ENCODE data around the gene ALDH3B1.
A peak's percentile ranks its signal among the peaks of the same experiment; 100 is the strongest.

Gene ALDH3B1

DNA sequence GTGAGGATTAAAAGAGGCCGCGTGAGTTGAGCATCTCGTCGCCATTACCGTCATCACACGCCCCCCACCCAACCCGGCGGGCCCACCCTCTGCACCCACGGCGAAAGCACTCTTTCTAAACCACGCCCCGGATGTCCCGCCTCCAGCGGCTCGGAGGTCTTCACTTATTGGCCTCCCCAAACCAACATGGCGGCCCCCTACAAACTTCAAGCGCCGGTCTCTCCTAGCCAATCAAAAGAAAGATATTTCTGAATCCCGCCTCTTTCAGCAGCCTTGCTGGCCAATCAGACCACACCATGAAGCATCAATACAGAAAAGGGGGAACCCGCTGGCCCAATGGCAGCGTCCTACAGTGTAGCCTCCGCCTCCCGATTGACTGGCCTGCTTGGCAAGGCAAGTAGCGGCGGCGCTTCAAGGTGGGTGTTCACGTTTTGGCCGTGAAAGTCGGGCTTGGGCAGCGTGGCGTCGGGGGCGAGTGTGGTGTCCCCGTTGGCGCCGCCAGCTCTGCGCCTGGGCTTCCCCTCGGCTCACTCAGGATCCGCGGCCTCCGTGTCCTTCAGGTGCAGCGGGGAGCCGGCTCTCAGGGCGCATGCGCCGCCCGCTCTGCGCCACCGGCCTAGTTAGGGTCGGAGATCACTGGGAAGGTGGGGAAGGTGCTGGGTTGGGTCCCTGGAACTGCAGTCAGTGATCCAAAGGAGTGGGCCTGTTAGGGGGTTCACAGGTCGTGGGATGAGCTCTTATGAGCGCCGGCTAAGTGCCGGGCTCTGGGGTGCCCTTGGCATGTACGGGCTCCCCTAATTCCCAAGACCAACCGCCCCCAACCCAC, 20.4 kb downstream of the ALDH3B1 start, which contains the start of gene NDUFS8:
NDUFS8 (plus strand) TSS at position 364 of the 826 bp plus-strand sequence. CDS start 1,471 bp downstream, outside the sequence.
- peak; percentile 95 for FAIRE-seq

DNA sequence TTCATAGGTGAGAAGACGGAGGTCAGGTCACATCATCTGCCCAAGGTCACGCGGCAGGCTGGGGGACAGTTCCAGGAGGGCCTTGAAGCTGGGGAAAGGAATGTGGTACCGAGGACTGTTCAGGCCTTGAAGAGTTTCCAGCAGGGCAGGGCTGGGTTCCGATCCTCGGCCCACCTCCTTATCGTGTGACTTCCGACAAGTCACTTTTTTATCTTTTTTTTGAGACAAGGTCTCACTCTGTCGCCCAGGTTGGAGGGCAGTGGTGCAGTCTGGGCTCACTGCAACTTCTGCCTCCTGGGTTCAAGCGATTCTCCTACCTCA, 21.0 kb downstream of the ALDH3B1 start:
- DNase-seq (ENCODE audit: low spot score), result no peak
- no peak for FAIRE-seq

More for the DNA sequence above, 20.4 kb downstream of the ALDH3B1 start, which contains the start of gene NDUFS8:
- DNase-seq (ENCODE audit: low spot score), result peak; percentile 98

DNA sequence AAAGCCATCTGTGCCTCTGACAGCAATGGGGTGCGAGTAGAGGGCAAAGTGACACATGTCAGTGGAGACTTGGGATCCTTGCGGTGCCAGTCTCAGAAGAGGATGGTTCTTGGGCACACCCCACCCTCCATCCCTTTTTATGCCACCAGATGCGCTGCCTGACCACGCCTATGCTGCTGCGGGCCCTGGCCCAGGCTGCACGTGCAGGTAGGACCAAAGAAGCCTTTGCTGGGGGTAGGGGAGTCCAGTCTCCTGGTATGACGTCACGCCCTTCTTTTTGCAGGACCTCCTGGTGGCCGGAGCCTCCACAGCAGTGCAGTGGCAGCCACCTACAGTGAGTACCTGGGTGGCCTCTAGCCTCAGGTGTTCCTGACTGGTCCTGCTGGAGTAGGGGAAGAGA, 21.9 kb downstream of the ALDH3B1 start:
- DNase-seq (ENCODE audit: low spot score), result no peak
- FAIRE-seq, result no peak

DNA sequence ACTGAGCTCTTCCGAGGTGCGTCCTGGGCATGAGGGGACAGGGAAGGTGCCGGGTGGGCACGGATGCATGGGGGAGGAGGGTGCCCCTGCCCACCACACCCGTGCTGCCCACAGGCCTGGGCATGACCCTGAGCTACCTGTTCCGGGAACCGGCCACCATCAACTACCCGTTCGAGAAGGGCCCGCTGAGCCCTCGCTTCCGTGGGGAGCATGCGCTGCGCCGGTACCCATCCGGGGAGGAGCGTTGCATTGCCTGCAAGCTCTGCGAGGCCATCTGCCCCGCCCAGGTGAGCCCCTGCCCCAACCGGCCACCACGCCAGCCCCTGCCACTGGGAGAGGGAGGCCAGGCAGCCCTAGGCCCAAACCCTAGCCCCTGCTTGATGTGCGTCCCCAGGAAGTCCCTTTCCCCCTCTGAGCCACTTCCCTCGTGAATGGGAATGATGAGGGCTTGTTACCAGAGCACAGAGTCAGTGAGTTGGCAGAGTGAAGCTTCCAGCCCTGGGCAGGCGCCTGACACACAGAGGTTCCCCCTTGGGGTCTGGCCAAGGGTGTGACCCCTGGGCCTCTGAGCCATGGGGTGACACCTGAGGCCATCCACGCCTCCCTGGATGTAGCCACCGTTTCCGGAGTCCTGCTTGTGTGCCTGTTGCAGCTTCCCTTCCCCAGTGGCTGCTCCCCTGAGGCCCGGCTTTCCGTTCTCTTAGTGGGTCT, 23.0 kb downstream of the ALDH3B1 start:
- DNase-seq (ENCODE audit: low spot score) (no peak), FAIRE-seq (no peak)

DNA sequence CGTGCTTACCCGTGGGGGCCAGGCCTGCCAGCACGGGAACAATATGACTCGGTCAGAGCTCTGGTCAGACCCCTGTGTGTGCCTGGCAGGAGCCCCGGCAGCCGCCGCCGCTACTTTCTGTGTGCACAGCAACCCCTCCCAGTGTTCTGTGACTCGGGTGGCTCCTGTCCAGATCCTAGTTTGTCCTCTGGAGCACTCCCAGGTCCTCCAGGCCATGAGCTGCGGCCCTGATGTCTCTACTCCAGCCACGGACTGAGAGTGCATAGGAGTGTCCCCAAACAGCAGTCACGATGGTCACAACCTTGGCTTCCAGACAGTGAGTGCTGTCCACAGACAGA, 23.6 kb downstream of the ALDH3B1 start:
- FAIRE-seq (no peak), DNase-seq (ENCODE audit: low spot score) (no peak)

DNA sequence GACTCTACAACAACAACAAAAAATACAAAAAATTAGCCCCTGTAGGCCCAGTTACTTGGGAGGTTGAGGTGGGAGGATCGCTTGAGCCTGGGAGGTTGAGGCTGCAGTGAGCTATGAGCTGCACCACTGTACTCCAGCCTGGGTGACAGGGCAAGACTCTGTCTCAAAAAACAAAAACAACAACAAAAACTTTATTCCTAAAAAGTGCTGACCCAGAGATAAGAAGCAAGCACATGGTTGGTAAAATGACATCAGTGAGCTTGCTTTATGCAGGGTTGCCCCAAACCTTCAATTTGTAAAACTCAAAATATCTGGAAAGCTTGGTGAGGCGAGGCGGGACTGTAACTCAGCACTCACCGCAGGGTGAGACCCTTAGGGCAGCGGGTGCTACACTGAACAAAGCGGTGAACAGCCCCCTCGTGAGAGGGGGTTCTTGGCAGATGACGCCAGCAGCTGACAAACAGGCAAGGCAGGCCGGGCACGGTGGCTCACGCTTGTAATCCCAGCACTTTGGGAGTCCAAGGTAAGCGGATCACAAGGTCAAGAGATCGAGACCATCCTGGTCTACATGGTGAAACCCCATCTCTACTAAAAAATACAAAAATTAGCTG, 25.2 kb downstream of the ALDH3B1 start:
- no peak for FAIRE-seq

DNA sequence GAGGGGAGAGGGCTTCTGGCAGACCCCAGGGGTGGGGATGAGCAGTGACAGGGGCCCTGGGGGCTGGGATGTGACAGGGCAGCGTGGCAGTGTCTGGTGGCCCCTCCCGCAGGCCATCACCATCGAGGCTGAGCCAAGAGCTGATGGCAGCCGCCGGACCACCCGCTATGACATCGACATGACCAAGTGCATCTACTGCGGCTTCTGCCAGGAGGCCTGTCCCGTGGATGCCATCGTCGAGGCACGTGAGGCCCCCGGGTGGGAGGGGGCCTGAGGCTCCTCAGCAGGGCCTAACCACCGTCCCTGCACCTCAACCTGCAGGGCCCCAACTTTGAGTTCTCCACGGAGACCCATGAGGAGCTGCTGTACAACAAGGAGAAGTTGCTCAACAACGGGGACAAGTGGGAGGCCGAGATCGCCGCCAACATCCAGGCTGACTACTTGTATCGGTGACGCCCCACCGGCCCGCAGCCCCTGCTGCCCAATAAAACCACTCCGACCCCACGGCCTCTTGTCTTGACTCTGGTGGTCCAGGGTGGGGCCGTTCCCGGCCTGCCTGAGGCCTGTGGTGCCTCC, 26.1 kb downstream of the ALDH3B1 start:
- FAIRE-seq (no peak), DNase-seq (ENCODE audit: low spot score) (no peak)

More for the DNA sequence above, 25.2 kb downstream of the ALDH3B1 start:
- no peak for DNase-seq (ENCODE audit: low spot score)

DNA sequence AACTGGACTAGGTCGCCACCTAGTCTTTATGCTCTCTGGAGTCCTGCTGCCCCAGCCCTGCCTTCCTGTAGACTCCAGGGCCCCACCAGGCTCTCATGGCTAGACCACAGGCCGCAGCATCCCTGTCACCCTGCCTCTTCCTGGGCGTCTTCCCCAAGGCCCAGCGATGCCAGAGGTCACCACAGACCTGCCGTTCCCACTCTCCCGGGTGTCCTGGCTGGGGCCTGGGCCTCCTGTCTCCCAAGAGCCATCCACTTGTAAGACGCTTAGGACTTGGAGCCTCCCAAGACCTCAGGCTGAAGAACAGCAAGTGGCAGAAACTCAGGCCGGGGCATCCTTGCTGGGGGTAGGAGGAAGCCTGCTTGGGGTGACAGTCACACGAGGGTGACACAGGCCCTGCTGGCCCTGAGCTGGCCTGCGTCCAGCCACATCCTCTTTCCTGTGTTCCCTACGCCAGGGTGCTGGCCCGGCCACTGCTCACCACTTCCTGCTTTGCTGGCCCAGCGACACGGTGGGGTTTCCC, 26.7 kb downstream of the ALDH3B1 start:
- DNase-seq (ENCODE audit: low spot score) (peak; percentile 44), FAIRE-seq (no peak)

DNA sequence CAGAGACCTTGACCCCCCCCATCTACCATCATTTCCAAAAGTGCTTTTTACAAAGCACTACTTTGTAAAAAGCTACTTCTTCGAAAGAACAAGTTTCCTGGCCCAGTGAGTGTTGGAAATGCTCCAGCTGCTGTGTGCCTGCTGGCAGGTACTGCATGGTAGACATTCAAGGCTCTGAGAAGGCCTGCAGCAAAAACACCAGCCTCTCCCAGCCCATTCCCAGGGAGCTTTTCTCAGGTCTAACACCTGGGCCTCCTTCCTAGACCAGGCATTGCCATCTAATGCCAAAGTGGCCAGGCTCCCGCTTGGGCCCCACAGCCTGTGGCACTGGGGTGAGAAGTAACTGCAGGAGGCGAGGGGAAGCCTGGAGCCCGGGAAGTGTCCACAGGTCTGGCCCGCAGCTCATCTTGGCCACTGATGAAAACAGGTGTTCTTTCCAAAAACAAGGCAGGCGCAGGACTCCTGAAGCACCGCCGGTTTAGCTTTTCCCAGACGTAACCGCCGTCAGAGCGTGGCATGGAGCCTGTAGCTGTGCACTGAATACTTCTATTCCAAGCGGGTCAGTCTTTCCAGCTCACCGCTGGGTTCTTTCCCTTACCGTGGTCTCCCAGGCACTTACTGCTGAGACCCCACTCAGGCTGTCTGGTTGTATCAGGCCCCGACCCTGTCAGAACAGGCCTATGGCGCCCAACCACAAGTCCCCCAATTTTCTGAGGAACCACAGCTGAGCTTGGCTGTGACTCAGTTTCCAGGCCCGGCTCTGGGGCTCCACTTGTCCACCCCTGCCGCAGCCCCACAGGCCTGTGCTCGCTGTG, 27.5 kb downstream of the ALDH3B1 start:
- FAIRE-seq (no peak), DNase-seq (ENCODE audit: low spot score) (no peak)

DNA sequence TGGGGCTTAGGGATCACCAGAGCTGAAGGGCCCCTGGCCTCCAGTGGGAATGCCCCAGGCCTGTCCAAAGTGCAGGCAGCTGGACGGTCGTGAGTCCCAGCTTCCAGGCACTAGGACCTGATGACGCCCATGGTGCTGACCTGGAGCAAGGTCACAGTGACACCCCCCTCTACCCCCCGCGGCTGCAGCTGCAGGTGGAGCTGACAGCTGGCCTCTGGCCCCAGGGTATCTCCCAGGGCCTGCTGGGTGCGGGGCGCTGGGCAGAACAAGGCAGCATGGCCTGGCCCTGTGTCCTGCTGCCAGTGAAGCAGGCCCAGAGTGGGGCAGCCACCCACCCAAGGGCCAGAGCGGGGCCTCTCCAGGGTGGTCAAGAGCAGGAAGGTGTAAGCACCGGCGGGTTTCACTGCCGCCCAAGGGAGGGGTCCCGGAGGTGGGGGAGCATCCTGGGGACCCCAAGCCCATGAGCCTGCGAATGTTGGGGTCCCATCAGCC, 28.1 kb downstream of the ALDH3B1 start:
- FAIRE-seq (no peak), DNase-seq (ENCODE audit: low spot score) (no peak)

DNA sequence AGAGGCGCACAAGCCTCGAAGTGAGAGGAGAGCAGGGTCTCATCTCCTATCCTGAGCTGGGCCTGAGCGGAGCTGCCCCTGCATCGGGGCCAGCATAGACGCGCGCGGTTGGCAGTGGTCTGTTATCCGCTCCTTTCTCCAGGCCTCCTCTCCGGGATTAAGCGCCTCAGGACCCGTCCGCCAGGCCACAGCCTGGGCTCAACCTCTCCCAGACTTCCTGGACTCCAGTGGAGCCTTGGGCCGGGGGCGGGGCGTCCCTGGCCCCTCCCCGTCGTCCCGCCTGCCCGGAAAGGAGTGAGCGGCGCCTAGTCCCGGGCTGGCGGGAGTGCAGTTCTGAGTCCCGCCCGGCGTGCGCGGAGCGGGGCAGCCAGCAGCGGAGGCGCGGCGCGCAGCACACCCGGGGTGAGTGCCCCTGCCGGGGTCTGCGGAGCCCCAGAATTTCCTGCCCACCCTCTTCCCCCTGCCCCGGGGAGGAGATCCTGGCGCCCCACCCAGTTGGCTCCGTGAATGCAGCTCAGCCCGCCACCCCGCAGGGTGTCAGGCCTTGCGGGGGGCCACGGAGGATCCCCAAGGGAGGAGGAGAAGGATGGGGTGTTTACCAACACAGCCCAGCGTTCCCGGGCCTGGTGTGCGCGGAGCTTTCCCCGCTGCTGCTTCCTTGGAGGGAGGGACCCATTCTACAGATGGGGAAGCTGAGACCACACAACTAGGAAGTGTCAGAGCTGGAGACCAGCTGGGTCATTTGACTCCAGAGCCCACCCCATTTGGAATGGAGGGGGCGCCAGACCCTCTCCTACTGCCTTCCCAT, 28.8 kb downstream of the ALDH3B1 start, which contains the start of gene TCIRG1:
TCIRG1 (plus strand) TSS at position 308 of the 808 bp plus-strand sequence. CDS start 2,247 bp downstream, outside the sequence.
- FAIRE-seq (no peak), DNase-seq (ENCODE audit: low spot score) (peak; percentile 65)

DNA sequence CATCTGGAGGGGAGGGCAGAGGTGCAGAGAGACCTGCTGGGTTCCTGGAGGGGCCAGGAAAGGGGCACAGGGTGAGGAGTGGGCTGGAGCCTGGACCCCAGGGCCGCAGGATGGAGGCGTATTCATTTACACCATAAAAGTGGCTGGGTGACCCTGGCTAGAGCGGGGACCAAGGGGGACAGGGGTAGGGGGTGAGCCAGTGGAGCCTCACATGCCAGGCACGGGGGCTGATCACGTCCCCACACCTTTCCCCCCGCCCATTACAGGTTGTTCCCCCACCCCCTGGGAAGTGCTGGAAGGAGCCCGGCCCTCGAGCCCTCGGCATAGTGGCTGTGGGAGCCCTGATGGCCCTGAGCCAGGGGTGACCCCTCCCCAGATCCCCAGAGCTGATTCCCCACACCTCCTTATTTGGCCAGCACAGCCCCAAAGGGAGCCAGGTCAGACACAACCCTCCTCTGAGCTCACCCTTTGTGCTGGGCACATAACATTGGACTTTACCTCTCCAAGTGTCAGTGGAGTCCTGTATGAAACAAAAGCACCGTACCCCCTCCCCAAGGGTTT, 29.5 kb downstream of the ALDH3B1 start:
- DNase-seq (ENCODE audit: low spot score), result no peak
- no peak for FAIRE-seq

DNA sequence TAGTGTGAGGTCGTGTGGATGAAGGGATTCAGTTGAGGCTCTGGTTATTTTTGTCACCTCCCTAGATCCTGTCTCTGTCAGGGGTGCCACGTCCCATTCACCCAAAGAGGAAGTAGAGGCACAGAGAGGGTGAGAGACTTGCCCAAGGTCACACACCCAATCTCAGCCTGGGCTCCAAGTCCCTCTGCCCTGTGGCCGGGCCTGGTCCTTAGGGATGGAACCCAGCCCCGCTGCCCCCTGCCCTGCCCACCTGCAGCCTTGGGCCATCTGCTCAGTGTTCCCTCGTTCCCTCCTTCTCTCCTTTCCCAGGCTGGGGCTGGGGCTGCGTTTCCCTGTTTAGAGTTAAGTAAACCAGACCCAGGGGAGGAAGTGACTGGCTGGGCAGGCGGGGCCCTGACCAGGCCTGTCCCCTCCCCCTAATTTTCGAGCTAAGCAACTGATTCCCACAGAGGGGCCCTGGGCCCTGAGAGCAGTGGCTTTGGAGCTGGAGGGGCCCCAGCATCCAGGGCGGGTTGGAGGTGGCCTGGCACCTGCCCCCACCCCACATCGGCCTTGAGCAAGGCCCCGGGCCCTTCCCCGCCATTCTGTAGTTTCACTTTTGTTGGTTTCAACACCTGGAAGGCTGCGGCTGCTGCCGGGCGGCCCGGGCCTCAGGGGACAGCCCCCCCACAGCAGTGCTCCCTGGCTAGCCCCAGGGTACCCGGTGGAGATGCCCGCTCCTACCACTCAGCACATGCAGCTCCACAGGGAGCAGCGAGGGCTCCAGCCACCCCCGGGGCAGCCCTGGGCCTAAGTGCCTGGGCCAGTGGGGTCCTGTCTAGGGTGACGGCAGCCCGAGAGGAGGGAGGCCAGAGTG, 30.2 kb downstream of the ALDH3B1 start:
- FAIRE-seq, result no peak
- DNase-seq (ENCODE audit: low spot score), result peak; percentile 19

DNA sequence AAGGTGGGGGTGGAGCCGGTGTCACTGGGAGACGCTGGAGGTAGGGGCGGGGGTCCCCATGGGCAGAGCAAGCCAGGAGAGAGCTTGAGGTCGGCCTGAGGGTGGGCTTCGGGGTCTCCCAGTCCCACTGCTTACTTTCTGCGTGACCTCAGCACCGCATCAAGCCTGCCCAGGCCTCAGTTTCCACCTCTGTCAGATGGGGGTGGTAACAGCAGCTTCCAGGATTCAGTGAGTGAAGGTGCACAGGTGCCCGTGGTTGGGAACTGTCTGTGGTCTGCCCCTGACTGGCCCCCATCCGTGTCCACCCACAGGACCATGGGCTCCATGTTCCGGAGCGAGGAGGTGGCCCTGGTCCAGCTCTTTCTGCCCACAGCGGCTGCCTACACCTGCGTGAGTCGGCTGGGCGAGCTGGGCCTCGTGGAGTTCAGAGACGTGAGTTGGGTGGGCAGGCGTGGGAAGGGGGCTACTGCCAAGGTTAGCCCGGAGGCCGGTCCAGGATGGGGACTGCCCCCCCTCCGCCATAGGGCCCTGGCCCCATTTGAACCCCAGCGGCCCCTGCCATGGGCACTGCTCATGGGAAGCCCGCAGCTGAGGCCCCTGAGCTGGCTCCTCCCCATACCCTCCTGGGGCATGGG, 30.9 kb downstream of the ALDH3B1 start:
- no peak for DNase-seq (ENCODE audit: low spot score)
- no peak for FAIRE-seq

DNA sequence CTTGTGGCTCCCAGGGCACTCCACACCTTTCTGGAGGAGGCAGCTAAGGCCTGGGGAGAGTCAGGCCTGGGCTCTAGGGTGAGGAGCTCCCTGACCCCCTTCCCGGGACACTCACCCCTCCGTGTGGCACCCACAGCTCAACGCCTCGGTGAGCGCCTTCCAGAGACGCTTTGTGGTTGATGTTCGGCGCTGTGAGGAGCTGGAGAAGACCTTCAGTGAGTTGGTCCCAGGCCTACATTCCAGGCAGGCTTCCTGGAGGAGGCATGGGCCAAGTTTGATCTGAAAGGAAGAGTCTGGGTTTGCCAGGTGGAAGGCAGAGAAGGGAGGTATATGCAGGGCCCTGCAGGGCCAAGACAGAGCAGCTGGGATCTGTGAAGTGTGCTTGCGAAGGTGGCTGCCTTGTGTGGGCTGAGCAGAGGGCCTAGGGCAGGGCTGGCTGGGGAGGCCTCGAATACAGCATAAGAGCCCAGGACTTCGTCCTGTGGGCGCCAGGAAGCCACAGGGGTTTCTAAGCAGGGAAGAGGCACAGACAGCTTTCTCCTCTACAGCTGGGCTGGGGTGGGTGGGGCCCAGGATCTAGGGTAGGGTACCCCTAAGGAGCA, 31.6 kb downstream of the ALDH3B1 start:
- FAIRE-seq, result no peak

DNA sequence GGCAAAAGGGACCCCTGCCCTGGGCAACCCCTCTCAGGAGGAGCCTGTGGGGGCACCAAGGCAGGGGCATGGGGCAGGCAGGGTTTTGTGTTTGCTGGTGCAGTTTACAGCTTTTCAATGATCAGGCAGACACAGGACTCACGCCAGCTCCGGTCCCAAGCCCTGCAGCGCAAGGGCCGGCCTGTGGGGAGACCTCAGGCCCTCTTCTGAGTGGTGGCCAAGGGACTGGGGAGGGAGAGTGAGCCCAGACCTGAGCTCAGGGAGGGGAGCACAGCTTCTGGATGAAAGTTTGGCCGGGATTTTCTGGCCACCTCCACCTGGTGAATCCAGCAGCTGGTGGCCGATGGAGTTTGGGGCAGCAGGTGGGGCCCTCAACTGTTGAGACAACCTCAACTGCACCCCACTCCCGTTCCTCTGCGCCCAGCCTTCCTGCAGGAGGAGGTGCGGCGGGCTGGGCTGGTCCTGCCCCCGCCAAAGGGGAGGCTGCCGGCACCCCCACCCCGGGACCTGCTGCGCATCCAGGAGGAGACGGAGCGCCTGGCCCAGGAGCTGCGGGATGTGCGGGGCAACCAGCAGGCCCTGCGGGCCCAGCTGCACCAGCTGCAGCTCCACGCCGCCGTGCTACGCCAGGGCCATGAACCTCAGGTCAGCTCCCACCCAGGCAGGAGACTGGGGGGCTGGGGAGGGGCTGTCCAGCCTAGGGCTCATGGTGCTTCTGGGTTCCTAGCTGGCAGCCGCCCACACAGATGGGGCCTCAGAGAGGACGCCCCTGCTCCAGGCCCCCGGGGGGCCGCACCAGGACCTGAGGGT, 32.3 kb downstream of the ALDH3B1 start:
- FAIRE-seq, result no peak
- no peak for DNase-seq (ENCODE audit: low spot score)

More for the DNA sequence above, 31.6 kb downstream of the ALDH3B1 start:
- DNase-seq (ENCODE audit: low spot score), result no peak

DNA sequence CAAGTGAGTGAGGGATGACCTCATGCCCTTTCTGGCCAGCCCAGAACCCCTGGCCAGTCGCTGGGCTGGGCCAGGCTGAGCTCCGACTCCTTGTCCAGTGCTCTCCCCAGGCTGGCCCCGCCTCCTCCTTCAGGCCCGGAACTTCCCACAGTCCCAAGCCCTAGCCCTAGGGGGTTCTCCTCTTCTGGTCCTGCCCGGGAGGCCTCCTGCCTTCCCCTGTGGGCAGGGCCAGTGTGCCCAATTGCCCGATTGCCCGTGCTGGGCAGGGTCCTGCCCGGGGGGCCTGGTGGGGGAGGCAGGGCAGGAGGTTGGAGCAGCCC, 32.9 kb downstream of the ALDH3B1 start:
- FAIRE-seq, result no peak
- DNase-seq (ENCODE audit: low spot score), result no peak
